CD4-positive, alpha-beta T cell treated with Interleukin-17A for 4 hours (primary cell): Measurements from ENCODE around the gene HS6ST1.
A peak's percentile ranks its signal among the peaks of the same experiment; 100 is the strongest.
"Not testable (repeated sequence)": the region's sequence is repeated elsewhere in the genome, so short reads cannot be mapped to it uniquely, and the experiment has no call there.

Experiments
- DNase-seq: peaks from one replicate; pipeline ENCODE4 v3.0.0-alpha.2; 2020; ENCODE audit warnings: mixed read lengths

HS6ST1 gene

GRCh38 chr2:128280901-128281321 is 37.8 kb downstream of the HS6ST1 start:
- DNase-seq = no peak

DNA sequence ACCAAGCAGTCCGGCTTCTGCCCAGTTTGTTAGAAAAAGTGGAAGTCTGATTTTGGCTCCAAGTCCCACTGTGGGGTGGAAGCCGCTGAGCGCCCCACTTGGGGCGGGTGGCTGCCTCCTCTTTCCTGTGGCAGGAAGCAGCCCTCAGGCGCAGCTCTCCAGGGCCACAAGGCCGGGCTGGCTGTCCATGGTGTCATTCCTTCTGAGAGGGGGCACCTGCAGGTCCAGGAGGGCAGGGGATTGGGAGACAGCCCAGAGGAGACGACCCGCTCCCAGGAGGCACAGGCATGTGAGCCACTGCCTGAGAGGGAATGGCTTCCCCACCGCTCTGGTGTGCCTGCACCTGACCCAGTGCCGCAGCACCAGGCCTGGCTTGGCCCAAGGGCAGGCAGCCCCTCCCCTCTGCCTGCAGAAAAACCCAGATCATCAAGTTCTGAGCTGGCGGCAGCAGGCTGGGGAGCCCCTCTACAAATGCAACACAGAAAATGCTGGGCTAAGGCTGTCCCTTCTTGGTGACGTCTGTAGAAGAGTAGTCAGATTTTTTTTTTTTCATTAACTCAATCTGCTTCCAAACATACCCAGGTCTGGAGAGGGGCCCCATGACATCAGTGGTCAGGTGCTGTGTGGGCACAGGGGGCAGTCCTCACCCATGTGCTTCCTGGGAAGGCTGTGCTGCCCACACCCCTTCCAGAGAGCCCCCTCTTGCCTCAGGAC is 38.4 kb downstream of the HS6ST1 start:
- DNase-seq = no peak

- DNase-seq = no peak
These were observed 38.9 kb downstream of the HS6ST1 start for GRCh38 chr2:128279786-128280157.

DNA sequence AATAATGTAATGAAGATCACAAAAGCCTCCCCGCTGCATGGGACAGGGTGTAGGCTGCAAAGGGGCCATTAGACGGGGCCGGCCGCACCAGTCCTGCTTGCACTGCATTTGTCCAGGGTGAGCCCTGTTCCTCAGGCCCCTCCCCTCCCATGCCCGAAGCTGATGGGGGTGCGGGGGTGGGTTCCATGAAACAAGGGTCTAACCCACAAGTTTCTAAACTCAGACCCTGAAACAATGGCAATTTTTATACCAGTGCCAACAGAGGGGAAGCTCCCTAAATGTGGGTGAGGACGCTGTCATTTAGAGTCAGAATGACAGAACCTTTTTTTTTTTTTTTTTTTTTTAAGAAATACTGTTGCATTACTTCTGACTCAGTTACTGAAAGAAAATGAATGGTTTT is 39.7 kb downstream of the HS6ST1 start:
- DNase-seq = no peak

- DNase-seq = no peak
These were observed 40.5 kb downstream of the HS6ST1 start for GRCh38 chr2:128277961-128278681.

- no peak for DNase-seq
These were observed 41.6 kb downstream of the HS6ST1 start for GRCh38 chr2:128276878-128277675.

DNA sequence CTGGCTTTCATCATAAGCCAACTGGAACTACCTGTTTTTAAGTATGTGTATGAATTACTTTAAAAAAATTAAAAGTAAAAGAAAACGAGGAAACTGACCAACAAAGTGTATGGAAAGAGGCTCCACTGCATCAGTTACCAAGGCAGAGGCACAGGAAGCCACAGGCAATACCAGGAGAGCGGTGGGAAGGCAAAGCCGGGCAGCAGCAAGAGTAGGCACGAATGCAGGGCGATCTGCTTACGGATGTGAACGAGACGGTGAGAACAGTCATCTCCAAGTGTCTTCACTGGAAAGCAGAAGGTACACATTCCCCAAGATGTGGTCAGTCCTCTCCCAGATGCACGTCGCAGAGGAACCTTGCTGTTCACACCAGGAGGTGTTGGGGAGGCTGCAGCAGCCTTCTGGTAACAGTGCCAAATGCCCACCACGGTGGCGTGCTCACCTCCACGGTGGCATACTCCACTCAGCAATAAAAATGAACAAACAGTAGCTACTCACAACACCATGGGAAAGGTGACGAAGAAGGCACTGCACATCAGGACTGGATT is 43.1 kb downstream of the HS6ST1 start:
- DNase-seq = no peak

DNA sequence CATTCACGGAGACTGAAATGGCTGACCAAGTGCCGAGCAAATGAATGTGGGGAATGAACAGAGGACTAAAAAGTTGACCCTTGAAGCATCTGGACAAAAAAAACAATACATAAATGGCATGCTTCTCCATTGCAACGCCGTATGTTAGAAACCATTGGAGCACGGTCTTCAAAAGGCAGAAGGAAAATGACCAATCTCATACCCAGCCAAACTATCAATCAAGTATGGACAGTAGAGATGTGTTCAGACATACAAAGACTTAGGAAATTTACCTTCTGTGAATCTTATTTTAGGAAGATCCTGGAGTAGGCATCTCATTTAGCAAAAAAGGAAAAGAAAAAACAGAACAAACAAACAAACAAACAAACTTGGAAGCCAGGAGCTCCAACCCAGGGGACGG is 44.5 kb downstream of the HS6ST1 start:
- no peak for DNase-seq

- DNase-seq = peak; percentile 16
These were observed 45.1 kb downstream of the HS6ST1 start for GRCh38 chr2:128273469-128274081.

GRCh38 chr2:128272601-128273468 is 45.8 kb downstream of the HS6ST1 start:
- no peak for DNase-seq

- DNase-seq = no peak
These were observed 46.6 kb downstream of the HS6ST1 start for GRCh38 chr2:128271911-128272600.

- DNase-seq = no peak
These were observed 47.1 kb downstream of the HS6ST1 start for GRCh38 chr2:128271597-128271910.

GRCh38 chr2:128270672-128271596 is 47.7 kb downstream of the HS6ST1 start:
- DNase-seq = no peak

DNA sequence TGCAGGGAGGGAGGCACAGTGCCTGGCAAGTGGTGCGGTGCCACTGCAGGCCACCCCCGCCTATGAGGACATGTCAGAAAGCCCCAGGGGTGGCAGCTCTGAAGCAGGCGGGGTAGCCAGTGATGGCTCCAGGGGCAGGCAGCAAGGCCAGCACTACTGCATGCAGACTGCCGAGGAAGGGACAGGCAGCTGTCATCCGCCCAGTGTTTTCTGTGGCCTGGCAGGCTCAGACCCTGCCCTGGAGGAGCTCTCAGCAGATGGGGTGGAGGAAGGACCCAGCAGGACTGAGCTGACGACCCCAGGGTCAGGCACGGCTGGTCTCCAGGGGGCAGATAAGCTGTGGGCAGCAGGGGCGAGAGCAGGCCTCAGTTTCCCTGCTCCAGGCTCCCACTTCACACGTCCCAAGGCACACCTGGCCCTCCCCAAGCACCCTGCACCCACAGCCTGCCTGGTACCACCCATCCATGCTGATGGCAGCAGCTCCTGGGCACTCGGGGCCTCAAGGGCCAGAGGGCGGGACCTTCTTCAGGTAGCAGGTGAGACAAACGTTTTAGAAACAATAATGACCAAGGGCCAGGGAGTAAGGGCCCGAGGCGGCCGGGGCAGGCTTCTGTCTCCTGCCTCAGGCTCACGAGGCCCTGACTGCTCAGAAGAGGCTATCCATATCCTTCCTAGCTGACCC is 48.5 kb downstream of the HS6ST1 start:
- DNase-seq = no peak

- DNase-seq = no peak
These were observed 49.3 kb downstream of the HS6ST1 start for GRCh38 chr2:128269063-128269989.

GRCh38 chr2:128268611-128269010 is 50.1 kb downstream of the HS6ST1 start:
- not testable (repeated sequence) for DNase-seq

DNA sequence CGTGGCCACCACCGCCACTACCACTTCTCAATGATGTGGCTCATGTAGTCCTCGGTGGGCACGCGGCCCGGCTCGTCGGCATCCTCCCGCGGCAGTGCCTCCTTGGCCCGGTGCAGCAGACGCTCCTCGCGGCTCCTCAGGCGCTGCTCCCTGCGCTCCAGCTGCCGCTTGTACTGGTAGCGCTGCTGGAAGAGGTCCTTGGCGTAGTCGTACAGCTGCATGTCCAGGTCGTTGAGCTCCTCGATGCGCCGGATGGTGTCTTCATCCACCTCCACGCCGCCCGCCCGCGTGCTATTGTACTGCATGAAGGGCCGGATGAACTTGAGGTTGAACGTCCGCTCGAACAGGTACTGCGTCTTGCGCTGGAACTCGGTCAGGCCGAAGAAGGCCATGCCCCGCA is 50.5 kb downstream of the HS6ST1 start:
- not testable (repeated sequence) for DNase-seq

- not testable (repeated sequence) for DNase-seq
These were observed 51.0 kb downstream of the HS6ST1 start for GRCh38 chr2:128267649-128268048.
